ENCODE data around the gene TMEM109. TPM values are rescaled to one million over a fixed set of nuclear protein-coding genes. Genes with fewer than 3 reads are reported as not detected.

TMEM109 gene, protein sequence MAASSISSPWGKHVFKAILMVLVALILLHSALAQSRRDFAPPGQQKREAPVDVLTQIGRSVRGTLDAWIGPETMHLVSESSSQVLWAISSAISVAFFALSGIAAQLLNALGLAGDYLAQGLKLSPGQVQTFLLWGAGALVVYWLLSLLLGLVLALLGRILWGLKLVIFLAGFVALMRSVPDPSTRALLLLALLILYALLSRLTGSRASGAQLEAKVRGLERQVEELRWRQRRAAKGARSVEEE
- 100 to 1,000 TPM; 158 to 213 TPM for total RNA-seq

DNA sequence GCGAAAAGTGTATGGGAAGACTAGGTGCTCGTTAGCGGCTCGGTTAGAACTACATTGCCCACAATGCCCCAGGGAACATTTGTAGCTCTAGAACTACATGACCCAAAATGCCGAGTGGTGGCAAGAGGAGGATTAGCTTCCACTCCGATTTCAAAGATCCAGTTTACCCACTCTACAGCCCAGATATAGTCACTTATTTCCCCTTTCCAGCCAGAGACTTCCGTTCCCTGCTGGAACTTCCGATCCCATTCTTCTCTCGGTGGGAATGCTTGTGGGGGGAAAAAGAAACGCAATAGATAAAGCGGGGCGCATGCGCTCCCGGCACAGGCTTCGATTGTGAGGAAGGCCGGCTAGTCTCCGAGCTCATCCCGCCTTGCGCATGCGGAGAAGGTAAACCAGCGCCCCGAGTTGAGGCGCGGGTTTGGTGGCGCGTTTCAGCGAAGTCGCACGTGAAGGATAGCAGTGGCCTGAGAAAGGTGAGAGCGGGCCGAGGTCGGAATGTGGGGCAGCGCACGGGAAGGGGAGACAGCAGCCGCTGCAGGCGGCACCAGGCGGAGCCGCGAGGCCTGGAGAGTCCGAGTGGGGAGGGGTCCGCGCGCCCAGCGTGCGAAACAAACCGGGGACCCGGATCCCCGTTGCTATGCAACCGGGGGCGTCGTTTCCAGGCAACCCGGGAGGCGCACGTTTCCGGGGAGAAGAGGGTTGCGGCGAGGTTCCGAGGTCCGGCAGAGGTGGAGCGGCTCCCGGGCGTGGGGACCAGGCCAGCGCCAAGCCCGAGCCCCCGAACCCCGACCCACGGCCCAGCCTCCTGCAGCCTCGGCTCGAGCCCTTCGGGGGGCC, at the start of gene TMEM109:
TSS of gene TMEM109 (plus strand) at position 366 of the 840 bp plus-strand sequence. CDS start 5,536 bp downstream, outside the sequence.
- DNase-seq (ENCODE audit: low spot score): peak; percentile 42
- no peaks in the 10 kb centered on the region for H3K27me3 ChIP-seq (replicated peaks; ENCODE audit: insufficient read depth)
- peak within 1 kb of the TSS; percentile 80 for H3K4me3 ChIP-seq
- peaks cover 12 to 45% of the 10 kb centered on the region in 2 donors for H3K4me1 ChIP-seq (ENCODE audit: control insufficient read depth in 1 of 2, low read depth in 2 of 2)
- H3K27ac ChIP-seq: peak within 1 kb of the TSS; percentile 94 to 95
- TF ChIP-seq, protein P1, sequence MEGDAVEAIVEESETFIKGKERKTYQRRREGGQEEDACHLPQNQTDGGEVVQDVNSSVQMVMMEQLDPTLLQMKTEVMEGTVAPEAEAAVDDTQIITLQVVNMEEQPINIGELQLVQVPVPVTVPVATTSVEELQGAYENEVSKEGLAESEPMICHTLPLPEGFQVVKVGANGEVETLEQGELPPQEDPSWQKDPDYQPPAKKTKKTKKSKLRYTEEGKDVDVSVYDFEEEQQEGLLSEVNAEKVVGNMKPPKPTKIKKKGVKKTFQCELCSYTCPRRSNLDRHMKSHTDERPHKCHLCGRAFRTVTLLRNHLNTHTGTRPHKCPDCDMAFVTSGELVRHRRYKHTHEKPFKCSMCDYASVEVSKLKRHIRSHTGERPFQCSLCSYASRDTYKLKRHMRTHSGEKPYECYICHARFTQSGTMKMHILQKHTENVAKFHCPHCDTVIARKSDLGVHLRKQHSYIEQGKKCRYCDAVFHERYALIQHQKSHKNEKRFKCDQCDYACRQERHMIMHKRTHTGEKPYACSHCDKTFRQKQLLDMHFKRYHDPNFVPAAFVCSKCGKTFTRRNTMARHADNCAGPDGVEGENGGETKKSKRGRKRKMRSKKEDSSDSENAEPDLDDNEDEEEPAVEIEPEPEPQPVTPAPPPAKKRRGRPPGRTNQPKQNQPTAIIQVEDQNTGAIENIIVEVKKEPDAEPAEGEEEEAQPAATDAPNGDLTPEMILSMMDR (IDR thresholded peaks at IDR 0.05): peak; percentile 5
- ATAC-seq (ENCODE audit: insufficient number of reproducible peaks, low FRiP score, low read depth): peak; percentile 60
- no peaks in the 10 kb centered on the region for H3K9me3 ChIP-seq
- H3K36me3 ChIP-seq: no peaks in the 10 kb centered on the region

- Histone ChIP-seq H3K4me3 (no peak overlapping the region), H3K27ac (no peak overlapping the region), H3K36me3 (no peaks in the 10 kb centered on the region), H3K9me3 (no peaks in the 10 kb centered on the region), H3K4me1 (ENCODE audit: control insufficient read depth in 1 of 2, low read depth in 2 of 2) (no peaks in the 10 kb centered on the region), H3K27me3 (replicated peaks; ENCODE audit: insufficient read depth) (no peaks in the 10 kb centered on the region)
- ATAC-seq (ENCODE audit: insufficient number of reproducible peaks, low FRiP score, low read depth) (no peak), DNase-seq (ENCODE audit: low spot score) (no peak)
- TF ChIP-seq, protein P1 (IDR thresholded peaks at IDR 0.05): no peak
Measured at GRCh38 chr11:60864856-60865513, 49.0 kb upstream of the TMEM109 start.

GRCh38 chr11:60866911-60867870, 46.8 kb upstream of the TMEM109 start, which contains the start of gene ZP1:
Gene ZP1 (plus strand): TSS chr11:60867542. CDS start chr11:60867562, 20 bp downstream.
- DNase-seq (ENCODE audit: low spot score): no peak
- Histone ChIP-seq H3K27ac (no peak within 1 kb of the TSS), H3K36me3 (no peaks in the 10 kb centered on the region), H3K4me1 (ENCODE audit: control insufficient read depth in 1 of 2, low read depth in 2 of 2) (peaks cover 0 to 11% of the 10 kb centered on the region in 2 donors), H3K4me3 (no peak within 1 kb of the TSS), H3K27me3 (replicated peaks; ENCODE audit: insufficient read depth) (no peaks in the 10 kb centered on the region), H3K9me3 (no peaks in the 10 kb centered on the region)
- no peak for ATAC-seq (ENCODE audit: insufficient number of reproducible peaks, low FRiP score, low read depth)
- TF ChIP-seq, protein P1 (IDR thresholded peaks at IDR 0.05): no peak

- DNase-seq (ENCODE audit: low spot score): no peak
- ATAC-seq (ENCODE audit: insufficient number of reproducible peaks, low FRiP score, low read depth): no peak
- Histone ChIP-seq H3K9me3 (no peaks in the 10 kb centered on the region), H3K4me1 (ENCODE audit: control insufficient read depth in 1 of 2, low read depth in 2 of 2) (peaks cover 0 to 11% of the 10 kb centered on the region in 2 donors), H3K36me3 (no peaks in the 10 kb centered on the region), H3K4me3 (no peak overlapping the region), H3K27ac (no peak overlapping the region), H3K27me3 (replicated peaks; ENCODE audit: insufficient read depth) (no peaks in the 10 kb centered on the region)
- TF ChIP-seq, protein P1 (IDR thresholded peaks at IDR 0.05): no peak
Measured at GRCh38 chr11:60867871-60868681, 45.9 kb upstream of the TMEM109 start.
